Heart left ventricle (tissue), 13 donors: ENCODE measurements around the gene ASB1.

Source experiments
- POLR2A ChIP-seq, 2 donors: fragments of 450-650 bp; IDR thresholded peaks; one replicate each; pipeline ENCODE4 v1.6.1; 2017; ENCODE audit warnings: antibody characterized with exemption in 2 of 2, mild to moderate bottlenecking in 2 of 2, moderate library complexity in 2 of 2
- TF ChIP-seq, protein P1 (sequence below), 12 donors: fragments of 200-600 bp; sonication (generic) in 4 of 12; IDR thresholded peaks; one replicate each; pipeline versions ENCODE4 v1.5.0 to v1.8.0; 2018 to 2022; ENCODE audit warnings: antibody characterized with exemption in 12 of 12, mild to moderate bottlenecking in 5 of 12
- donor health status: ischemic (EF 13 %, LVEDD 7.1; RV severe dilation, severe dysfunction).
- donor health status: DM: no; HTN: yes; CAD: no.
- donor health status: DM: no; HTN: no; CAD: no.
- donor health status: ischemic (EF 25% LVEDD 6.9; RV normal size, moderate dysfunction).
- donor health status: ischemic (EF 25% LVEDD 5.7; RV mildly dilated, moderate dysfunction).
- donor health status: ischemic (EF 35%, LVEDD 5.7; RV mildly dilated, moderate dysfunction).
- donor health status: nonischemic (EF 11% LVEDD 7.7; RV severe dilation, severe dysfunction).
- donor health status: DM: yes; HTN: yes; CAD: no.
- donor health status: PGD.
- donor health status: ischemic (EF 29% LVEDD 5.4; RV normal size, mild dysfunction).
- donor health status: nonischemic (EF 23%, LVEDD 6.1; RV moderate dilation, normal function).

DNA sequence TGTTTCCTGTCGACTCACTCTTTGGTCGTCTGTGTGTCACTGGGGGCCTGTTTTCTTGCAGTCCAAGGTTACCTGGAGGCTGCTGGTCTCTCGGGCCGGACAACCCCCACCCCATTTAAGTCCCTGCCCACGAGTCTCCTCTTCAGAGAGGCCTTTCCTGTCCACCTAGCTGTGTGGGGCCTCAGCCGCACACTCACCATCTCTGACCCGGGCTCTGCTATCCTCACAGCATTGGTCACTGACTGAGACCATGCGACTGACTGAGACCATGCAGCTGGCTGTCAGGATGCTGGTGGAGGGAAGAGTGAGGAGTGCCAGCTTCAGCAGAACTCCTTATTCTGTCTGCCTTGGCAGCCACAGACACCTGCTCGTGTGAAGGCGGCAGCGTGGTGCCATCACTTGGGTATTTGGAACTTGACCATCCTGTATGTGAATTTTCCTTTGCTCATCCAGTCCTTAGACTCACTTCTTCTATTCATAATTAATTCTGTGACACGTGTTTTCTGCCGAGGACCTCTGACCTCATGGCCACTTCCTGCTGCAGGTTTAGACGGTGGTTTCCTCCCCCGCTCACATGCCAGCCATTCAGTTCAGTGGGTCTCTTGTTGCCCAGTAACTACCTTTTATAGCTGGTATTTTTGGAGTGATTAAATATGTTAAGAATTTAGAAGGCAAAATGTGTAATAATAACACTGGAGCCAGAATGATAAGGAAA lies 47.5 kb upstream of the ASB1 start:
- TF ChIP-seq, protein P1, sequence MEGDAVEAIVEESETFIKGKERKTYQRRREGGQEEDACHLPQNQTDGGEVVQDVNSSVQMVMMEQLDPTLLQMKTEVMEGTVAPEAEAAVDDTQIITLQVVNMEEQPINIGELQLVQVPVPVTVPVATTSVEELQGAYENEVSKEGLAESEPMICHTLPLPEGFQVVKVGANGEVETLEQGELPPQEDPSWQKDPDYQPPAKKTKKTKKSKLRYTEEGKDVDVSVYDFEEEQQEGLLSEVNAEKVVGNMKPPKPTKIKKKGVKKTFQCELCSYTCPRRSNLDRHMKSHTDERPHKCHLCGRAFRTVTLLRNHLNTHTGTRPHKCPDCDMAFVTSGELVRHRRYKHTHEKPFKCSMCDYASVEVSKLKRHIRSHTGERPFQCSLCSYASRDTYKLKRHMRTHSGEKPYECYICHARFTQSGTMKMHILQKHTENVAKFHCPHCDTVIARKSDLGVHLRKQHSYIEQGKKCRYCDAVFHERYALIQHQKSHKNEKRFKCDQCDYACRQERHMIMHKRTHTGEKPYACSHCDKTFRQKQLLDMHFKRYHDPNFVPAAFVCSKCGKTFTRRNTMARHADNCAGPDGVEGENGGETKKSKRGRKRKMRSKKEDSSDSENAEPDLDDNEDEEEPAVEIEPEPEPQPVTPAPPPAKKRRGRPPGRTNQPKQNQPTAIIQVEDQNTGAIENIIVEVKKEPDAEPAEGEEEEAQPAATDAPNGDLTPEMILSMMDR (IDR thresholded peaks at IDR 0.05), result no peak
- no peak for TF ChIP-seq POLR2A (IDR thresholded peaks at IDR 0.05)
